RWPE2 (cell line): Measurements from ENCODE around the gene ABCB9.

Experiments used
- ATAC-seq: fragments of 200-7000 bp; cut with Tn5 transposase; 3 replicates; pipeline ENCODE4 v1.9.1; 2021; ENCODE audit warnings: low read depth
- DNase-seq: peaks from one replicate; pipeline ENCODE4 v3.0.0-alpha.2; 2020; ENCODE audit warnings: low spot score
- H3K27ac ChIP-seq: fragments of 450-650 bp; 2 replicates; pipeline ENCODE4 v1.5.1; 2017; ENCODE audit warnings: mild to moderate bottlenecking; ENCODE audit not compliant: poor library complexity, severe bottlenecking
- H3K27me3 ChIP-seq: fragments of 250-450 bp; sonication (Bioruptor Pico); 2 replicates; pipeline ENCODE4 v1.5.1; 2021; ENCODE audit warnings: mild to moderate bottlenecking, moderate library complexity; ENCODE audit not compliant: insufficient read depth, poor library complexity, severe bottlenecking
- H3K36me3 ChIP-seq: fragments of 250-450 bp; sonication (Bioruptor Pico); 2 replicates; pipeline ENCODE4 v1.5.1; 2020; ENCODE audit warnings: low read depth, mild to moderate bottlenecking, moderate library complexity
- H3K4me1 ChIP-seq: fragments of 250-450 bp; sonication (Bioruptor Pico); 2 replicates; pipeline ENCODE4 v1.5.1; 2021; ENCODE audit warnings: mild to moderate bottlenecking, moderate library complexity; ENCODE audit not compliant: insufficient read depth, poor library complexity, severe bottlenecking
- H3K4me3 ChIP-seq: fragments of 250-450 bp; sonication (Bioruptor Pico); 2 replicates; pipeline ENCODE4 v1.5.1; 2021; ENCODE audit warnings: mild to moderate bottlenecking, moderate library complexity; ENCODE audit not compliant: severe bottlenecking
- H3K9me3 ChIP-seq: fragments of 250-450 bp; sonication (Bioruptor Pico); 2 replicates; pipeline ENCODE4 v1.5.1; 2021; ENCODE audit warnings: mild to moderate bottlenecking, moderate library complexity; ENCODE audit not compliant: severe bottlenecking
- CTCF ChIP-seq: fragments of 450-650 bp; IDR thresholded peaks from one replicate; pipeline ENCODE4 v1.5.1; 2017; ENCODE audit warnings: mild to moderate bottlenecking, moderate library complexity; ENCODE audit not compliant: poor library complexity, severe bottlenecking

The ABCB9 gene

GRCh38 chr12:122886851-122887818 is 79.1 kb downstream of the ABCB9 start:
- peaks cover 74% of the 10 kb centered on the region for H3K4me1 ChIP-seq
- H3K36me3 ChIP-seq = peaks cover 16% of the 10 kb centered on the region
- H3K27me3 ChIP-seq = no peaks in the 10 kb centered on the region
- no peaks in the 10 kb centered on the region for H3K9me3 ChIP-seq
- DNase-seq = peak; percentile 83
- peak; percentile 59 for ATAC-seq
- H3K27ac ChIP-seq = peak overlapping the region; percentile 98
- H3K4me3 ChIP-seq = peak overlapping the region; percentile 14
- TF ChIP-seq CTCF = no peak

- no peak for TF ChIP-seq CTCF
- Histone ChIP-seq H3K4me3 (no peak overlapping the region), H3K36me3 (peaks cover 19% of the 10 kb centered on the region), H3K9me3 (no peaks in the 10 kb centered on the region), H3K27me3 (no peaks in the 10 kb centered on the region), H3K27ac (peak overlapping the region; percentile 98), H3K4me1 (peaks cover 70% of the 10 kb centered on the region)
- no peak for DNase-seq
- no peak for ATAC-seq
Measured at GRCh38 chr12:122886161-122886560, 80.1 kb downstream of the ABCB9 start.

GRCh38 chr12:122884860-122885259 is 81.4 kb downstream of the ABCB9 start:
- no peak for TF ChIP-seq CTCF
- H3K4me3 ChIP-seq = no peak overlapping the region
- no peak for ATAC-seq
- H3K4me1 ChIP-seq = peaks cover 62% of the 10 kb centered on the region
- no peak for DNase-seq
- H3K27me3 ChIP-seq = no peaks in the 10 kb centered on the region
- H3K36me3 ChIP-seq = peaks cover 25% of the 10 kb centered on the region
- no peaks in the 10 kb centered on the region for H3K9me3 ChIP-seq
- H3K27ac ChIP-seq = peak overlapping the region; percentile 98

GRCh38 chr12:122884091-122884826 is 82.0 kb downstream of the ABCB9 start:
- Histone ChIP-seq H3K36me3 (peaks cover 31% of the 10 kb centered on the region), H3K4me3 (no peak overlapping the region), H3K4me1 (peaks cover 56% of the 10 kb centered on the region), H3K27ac (peak overlapping the region; percentile 98), H3K27me3 (no peaks in the 10 kb centered on the region), H3K9me3 (no peaks in the 10 kb centered on the region)
- DNase-seq (no peak), ATAC-seq (no peak)
- TF ChIP-seq CTCF = no peak
